Activated CD4-positive, alpha-beta T cell treated with anti-CD3 and anti-CD28 coated beads, Interleukin-2, amount 10 ng/mL, durations not matched to agents 24 days and 14 days (primary cell): ENCODE results near the gene RPS6KA2. TPM values are rescaled to one million over a fixed set of nuclear protein-coding genes. Genes with fewer than 3 reads are reported as not detected.
"Not testable (repeated sequence)": the region's sequence is repeated elsewhere in the genome, so short reads cannot be mapped to it uniquely, and the experiment has no call there.

Experiments
- DNase-seq: peaks from one replicate; pipeline ENCODE4 v3.0.0; 2022
- H3K27ac Mint-ChIP-seq: one replicate; pipeline ENCODE4 v1.8.0; 2022; ENCODE audit warnings: mild to moderate bottlenecking, mixed read lengths
- H3K27me3 Mint-ChIP-seq: one replicate; pipeline ENCODE4 v1.8.0; 2022; ENCODE audit warnings: mixed read lengths
- H3K36me3 Mint-ChIP-seq: one replicate; pipeline ENCODE4 v1.8.0; 2022; ENCODE audit warnings: low read depth, mild to moderate bottlenecking, mixed read lengths
- H3K4me1 Mint-ChIP-seq: one replicate; pipeline ENCODE4 v1.8.0; 2021; ENCODE audit warnings: mixed read lengths
- H3K4me3 Mint-ChIP-seq: one replicate; pipeline ENCODE4 v1.8.0; 2022; ENCODE audit warnings: mild to moderate bottlenecking, moderate library complexity, mixed read lengths
- H3K9me3 Mint-ChIP-seq: one replicate; pipeline ENCODE4 v1.8.0; 2021; ENCODE audit warnings: mixed read lengths
- intact Hi-C: fragments of 100-400 bp; cut with micrococcal nuclease; formaldehyde crosslinking; loops from one replicate; pipeline ENCODE4 v1.15.1; 2023
- total RNA-seq: library from RNA; stranded (reverse); gene quantifications from 2 replicates; pipeline ENCODE4 v1.2.3, GENCODE V29; 2022

Gene RPS6KA2
- total RNA-seq, 1 donor from 2014 or later: 2.8 TPM

DNA sequence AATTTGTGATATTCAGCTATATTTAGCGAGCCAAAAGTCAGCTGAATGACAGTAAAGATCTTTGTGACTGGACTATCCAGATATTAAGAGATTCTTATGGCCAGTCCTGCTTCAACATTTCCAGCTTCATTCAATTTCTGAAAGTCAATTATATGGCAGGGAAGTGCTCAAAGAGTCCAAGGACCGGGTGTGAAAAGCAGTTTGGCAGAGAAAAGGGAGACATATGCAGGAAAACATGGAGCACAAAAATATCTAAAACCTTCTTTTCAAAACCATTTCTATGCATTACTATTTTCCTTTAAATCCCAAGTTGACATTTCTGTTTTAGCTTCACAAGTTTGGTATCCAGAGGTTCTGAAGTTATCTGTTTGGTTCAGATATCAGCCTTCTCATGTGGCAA is 249.3 kb downstream of the RPS6KA2 start:
- Mint-ChIP-seq H3K27me3 (no peaks in the 10 kb centered on the region), H3K4me3 (no peak overlapping the region)

GRCh38 chr6:166375013-166375412 is 252.0 kb downstream of the RPS6KA2 start:
- no peak overlapping the region for H3K27ac Mint-ChIP-seq
- no peak overlapping the region for H3K4me3 Mint-ChIP-seq
- no peaks in the 10 kb centered on the region for H3K36me3 Mint-ChIP-seq
- H3K4me1 Mint-ChIP-seq: peaks cover under 1% of the 10 kb centered on the region
- no peaks in the 10 kb centered on the region for H3K9me3 Mint-ChIP-seq
- DNase-seq: no peak
- H3K27me3 Mint-ChIP-seq: no peaks in the 10 kb centered on the region
- intact Hi-C loops: no loop called here

More for the DNA sequence above, 249.3 kb downstream of the RPS6KA2 start:
- H3K27ac Mint-ChIP-seq: no peak overlapping the region
- no peaks in the 10 kb centered on the region for H3K9me3 Mint-ChIP-seq
- H3K4me1 Mint-ChIP-seq: peaks cover 8% of the 10 kb centered on the region
- no peaks in the 10 kb centered on the region for H3K36me3 Mint-ChIP-seq
- DNase-seq: no peak
- intact Hi-C loops: no loop called here

GRCh38 chr6:166370489-166370888 is 256.6 kb downstream of the RPS6KA2 start:
- H3K27me3 Mint-ChIP-seq: no peaks in the 10 kb centered on the region
- no peak overlapping the region for H3K4me3 Mint-ChIP-seq
- DNase-seq: no peak
- no peaks in the 10 kb centered on the region for H3K36me3 Mint-ChIP-seq
- H3K4me1 Mint-ChIP-seq: peaks cover 4% of the 10 kb centered on the region
- H3K9me3 Mint-ChIP-seq: no peaks in the 10 kb centered on the region
- H3K27ac Mint-ChIP-seq: no peak overlapping the region
- intact Hi-C loops: no loop called here

DNA sequence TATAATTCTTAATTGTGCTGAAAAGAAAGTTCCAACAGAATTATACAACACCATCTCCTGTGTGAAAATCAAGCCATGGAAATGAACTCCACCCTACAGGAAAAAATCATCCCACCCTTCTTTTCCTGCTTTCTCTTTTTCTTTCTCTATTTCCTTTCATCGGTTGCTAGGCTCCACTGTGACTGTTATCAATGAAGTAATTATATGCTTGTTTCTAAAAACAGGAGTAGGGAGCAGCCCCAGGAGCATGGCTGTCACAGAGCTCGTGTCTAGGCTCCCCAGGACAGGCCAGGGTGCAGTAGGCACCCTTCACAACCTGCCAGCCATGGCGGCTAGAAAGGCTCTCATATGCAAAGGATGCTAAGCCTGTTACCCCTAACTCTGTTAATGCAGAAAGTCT is 257.3 kb downstream of the RPS6KA2 start:
- intact Hi-C loops: no loop called here
- Mint-ChIP-seq H3K27me3 (no peaks in the 10 kb centered on the region), H3K36me3 (no peaks in the 10 kb centered on the region), H3K27ac (no peak overlapping the region), H3K4me1 (peaks cover 4% of the 10 kb centered on the region), H3K4me3 (no peak overlapping the region), H3K9me3 (no peaks in the 10 kb centered on the region)
- no peak for DNase-seq

- DNase-seq: no peak
- peaks cover 5% of the 10 kb centered on the region for H3K36me3 Mint-ChIP-seq
- no peaks in the 10 kb centered on the region for H3K9me3 Mint-ChIP-seq
- H3K4me3 Mint-ChIP-seq: no peak overlapping the region
- intact Hi-C loops: no loop called here
- no peak overlapping the region for H3K27ac Mint-ChIP-seq
- H3K27me3 Mint-ChIP-seq: no peaks in the 10 kb centered on the region
- peaks cover 4% of the 10 kb centered on the region for H3K4me1 Mint-ChIP-seq
These were observed 260.1 kb downstream of the RPS6KA2 start for GRCh38 chr6:166366921-166367320.

GRCh38 chr6:166365806-166366205 is 261.2 kb downstream of the RPS6KA2 start:
- Mint-ChIP-seq H3K36me3 (peaks cover 5% of the 10 kb centered on the region), H3K9me3 (no peaks in the 10 kb centered on the region), H3K4me3 (no peak overlapping the region), H3K27me3 (no peaks in the 10 kb centered on the region), H3K27ac (no peak overlapping the region), H3K4me1 (peaks cover 4% of the 10 kb centered on the region)
- intact Hi-C loops: no loop called here
- DNase-seq: no peak

GRCh38 chr6:166365221-166365620 is 261.8 kb downstream of the RPS6KA2 start:
- Mint-ChIP-seq H3K27me3 (peaks cover under 1% of the 10 kb centered on the region), H3K9me3 (no peaks in the 10 kb centered on the region), H3K27ac (no peak overlapping the region), H3K36me3 (peaks cover 5% of the 10 kb centered on the region), H3K4me3 (no peak overlapping the region), H3K4me1 (peaks cover 4% of the 10 kb centered on the region)
- intact Hi-C loops: no loop called here
- no peak for DNase-seq

GRCh38 chr6:166364456-166364855 is 262.6 kb downstream of the RPS6KA2 start:
- Mint-ChIP-seq H3K4me1 (no peaks in the 10 kb centered on the region), H3K27ac (no peak overlapping the region), H3K36me3 (peaks cover 5% of the 10 kb centered on the region), H3K4me3 (no peak overlapping the region), H3K9me3 (peaks cover 2% of the 10 kb centered on the region), H3K27me3 (peaks cover 9% of the 10 kb centered on the region)
- no peak for DNase-seq
- intact Hi-C loops: no loop called here

- H3K27ac Mint-ChIP-seq, intact Hi-C loops, H3K4me1 Mint-ChIP-seq, H3K4me3 Mint-ChIP-seq, DNase-seq, H3K36me3 Mint-ChIP-seq: not testable (repeated sequence)
- H3K9me3 Mint-ChIP-seq: peaks cover 11% of the 10 kb centered on the region
- peaks cover 22% of the 10 kb centered on the region for H3K27me3 Mint-ChIP-seq
These were observed 264.6 kb downstream of the RPS6KA2 start for GRCh38 chr6:166362427-166362826.

GRCh38 chr6:166361077-166361429 is 266.0 kb downstream of the RPS6KA2 start:
- Mint-ChIP-seq H3K36me3 (peaks cover 5% of the 10 kb centered on the region), H3K27me3 (peaks cover 29% of the 10 kb centered on the region), H3K4me1 (no peaks in the 10 kb centered on the region), H3K9me3 (peaks cover 11% of the 10 kb centered on the region), H3K27ac (no peak overlapping the region), H3K4me3 (no peak overlapping the region)
- intact Hi-C loops: no loop called here
- no peak for DNase-seq

GRCh38 chr6:166360243-166361076 is 266.6 kb downstream of the RPS6KA2 start:
- H3K4me1 Mint-ChIP-seq: no peaks in the 10 kb centered on the region
- no peak overlapping the region for H3K27ac Mint-ChIP-seq
- intact Hi-C loops: no loop called here
- H3K36me3 Mint-ChIP-seq: peaks cover 5% of the 10 kb centered on the region
- peaks cover 34% of the 10 kb centered on the region for H3K27me3 Mint-ChIP-seq
- no peak overlapping the region for H3K4me3 Mint-ChIP-seq
- H3K9me3 Mint-ChIP-seq: peaks cover 11% of the 10 kb centered on the region
- no peak for DNase-seq

Other genes with a start within 250 kb of the RPS6KA2 start
- gene MPC1, start 244.3 kb downstream of the RPS6KA2 start, total RNA-seq: 17.1 and 18.1 TPM in 2 replicates
- gene RAMACL, start 40.6 kb downstream of the RPS6KA2 start, total RNA-seq: 0.14 and 0.30 TPM in 2 replicates